Measurements from ENCODE around the gene JDP2.

DNA sequence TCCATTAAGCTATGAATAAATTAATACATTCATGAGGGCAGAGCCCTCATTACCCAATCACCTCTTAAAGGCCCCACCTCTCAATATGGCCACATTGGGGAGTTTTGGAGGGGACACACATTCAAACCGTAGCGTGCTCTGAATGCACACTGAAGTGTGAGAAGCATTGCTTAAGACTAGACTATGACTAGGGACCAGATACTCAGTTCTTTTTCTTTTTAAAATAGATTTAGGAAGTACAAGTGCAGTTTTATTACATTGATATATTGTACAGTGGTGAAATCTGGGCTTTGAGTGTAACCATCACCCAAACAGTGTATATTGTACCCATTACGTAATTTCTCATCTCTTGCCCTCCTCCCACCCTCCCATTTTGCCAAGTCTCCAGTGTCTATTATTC is 21.0 kb upstream of the JDP2 start:
- TF ChIP-seq, protein P1, sequence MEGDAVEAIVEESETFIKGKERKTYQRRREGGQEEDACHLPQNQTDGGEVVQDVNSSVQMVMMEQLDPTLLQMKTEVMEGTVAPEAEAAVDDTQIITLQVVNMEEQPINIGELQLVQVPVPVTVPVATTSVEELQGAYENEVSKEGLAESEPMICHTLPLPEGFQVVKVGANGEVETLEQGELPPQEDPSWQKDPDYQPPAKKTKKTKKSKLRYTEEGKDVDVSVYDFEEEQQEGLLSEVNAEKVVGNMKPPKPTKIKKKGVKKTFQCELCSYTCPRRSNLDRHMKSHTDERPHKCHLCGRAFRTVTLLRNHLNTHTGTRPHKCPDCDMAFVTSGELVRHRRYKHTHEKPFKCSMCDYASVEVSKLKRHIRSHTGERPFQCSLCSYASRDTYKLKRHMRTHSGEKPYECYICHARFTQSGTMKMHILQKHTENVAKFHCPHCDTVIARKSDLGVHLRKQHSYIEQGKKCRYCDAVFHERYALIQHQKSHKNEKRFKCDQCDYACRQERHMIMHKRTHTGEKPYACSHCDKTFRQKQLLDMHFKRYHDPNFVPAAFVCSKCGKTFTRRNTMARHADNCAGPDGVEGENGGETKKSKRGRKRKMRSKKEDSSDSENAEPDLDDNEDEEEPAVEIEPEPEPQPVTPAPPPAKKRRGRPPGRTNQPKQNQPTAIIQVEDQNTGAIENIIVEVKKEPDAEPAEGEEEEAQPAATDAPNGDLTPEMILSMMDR (tag by site-specific recombination; IDR thresholded peaks at IDR 0.05) = no peak
- TF ChIP-seq, protein P2, sequence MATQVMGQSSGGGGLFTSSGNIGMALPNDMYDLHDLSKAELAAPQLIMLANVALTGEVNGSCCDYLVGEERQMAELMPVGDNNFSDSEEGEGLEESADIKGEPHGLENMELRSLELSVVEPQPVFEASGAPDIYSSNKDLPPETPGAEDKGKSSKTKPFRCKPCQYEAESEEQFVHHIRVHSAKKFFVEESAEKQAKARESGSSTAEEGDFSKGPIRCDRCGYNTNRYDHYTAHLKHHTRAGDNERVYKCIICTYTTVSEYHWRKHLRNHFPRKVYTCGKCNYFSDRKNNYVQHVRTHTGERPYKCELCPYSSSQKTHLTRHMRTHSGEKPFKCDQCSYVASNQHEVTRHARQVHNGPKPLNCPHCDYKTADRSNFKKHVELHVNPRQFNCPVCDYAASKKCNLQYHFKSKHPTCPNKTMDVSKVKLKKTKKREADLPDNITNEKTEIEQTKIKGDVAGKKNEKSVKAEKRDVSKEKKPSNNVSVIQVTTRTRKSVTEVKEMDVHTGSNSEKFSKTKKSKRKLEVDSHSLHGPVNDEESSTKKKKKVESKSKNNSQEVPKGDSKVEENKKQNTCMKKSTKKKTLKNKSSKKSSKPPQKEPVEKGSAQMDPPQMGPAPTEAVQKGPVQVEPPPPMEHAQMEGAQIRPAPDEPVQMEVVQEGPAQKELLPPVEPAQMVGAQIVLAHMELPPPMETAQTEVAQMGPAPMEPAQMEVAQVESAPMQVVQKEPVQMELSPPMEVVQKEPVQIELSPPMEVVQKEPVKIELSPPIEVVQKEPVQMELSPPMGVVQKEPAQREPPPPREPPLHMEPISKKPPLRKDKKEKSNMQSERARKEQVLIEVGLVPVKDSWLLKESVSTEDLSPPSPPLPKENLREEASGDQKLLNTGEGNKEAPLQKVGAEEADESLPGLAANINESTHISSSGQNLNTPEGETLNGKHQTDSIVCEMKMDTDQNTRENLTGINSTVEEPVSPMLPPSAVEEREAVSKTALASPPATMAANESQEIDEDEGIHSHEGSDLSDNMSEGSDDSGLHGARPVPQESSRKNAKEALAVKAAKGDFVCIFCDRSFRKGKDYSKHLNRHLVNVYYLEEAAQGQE (tag by site-specific recombination; IDR thresholded peaks at IDR 0.05) = no peak
- TF ChIP-seq YY1 (tag by site-specific recombination; IDR thresholded peaks at IDR 0.05) = no peak
- TF ChIP-seq, protein P3, sequence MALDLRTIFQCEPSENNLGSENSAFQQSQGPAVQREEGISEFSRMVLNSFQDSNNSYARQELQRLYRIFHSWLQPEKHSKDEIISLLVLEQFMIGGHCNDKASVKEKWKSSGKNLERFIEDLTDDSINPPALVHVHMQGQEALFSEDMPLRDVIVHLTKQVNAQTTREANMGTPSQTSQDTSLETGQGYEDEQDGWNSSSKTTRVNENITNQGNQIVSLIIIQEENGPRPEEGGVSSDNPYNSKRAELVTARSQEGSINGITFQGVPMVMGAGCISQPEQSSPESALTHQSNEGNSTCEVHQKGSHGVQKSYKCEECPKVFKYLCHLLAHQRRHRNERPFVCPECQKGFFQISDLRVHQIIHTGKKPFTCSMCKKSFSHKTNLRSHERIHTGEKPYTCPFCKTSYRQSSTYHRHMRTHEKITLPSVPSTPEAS (tag by site-specific recombination; IDR thresholded peaks at IDR 0.05) = no peak
- no peak for TF ChIP-seq ZNF121 (tag by site-specific recombination; IDR thresholded peaks at IDR 0.05)
- TF ChIP-seq ZNF175 (tag by site-specific recombination; IDR thresholded peaks at IDR 0.05) = no peak
- TF ChIP-seq, protein P4, sequence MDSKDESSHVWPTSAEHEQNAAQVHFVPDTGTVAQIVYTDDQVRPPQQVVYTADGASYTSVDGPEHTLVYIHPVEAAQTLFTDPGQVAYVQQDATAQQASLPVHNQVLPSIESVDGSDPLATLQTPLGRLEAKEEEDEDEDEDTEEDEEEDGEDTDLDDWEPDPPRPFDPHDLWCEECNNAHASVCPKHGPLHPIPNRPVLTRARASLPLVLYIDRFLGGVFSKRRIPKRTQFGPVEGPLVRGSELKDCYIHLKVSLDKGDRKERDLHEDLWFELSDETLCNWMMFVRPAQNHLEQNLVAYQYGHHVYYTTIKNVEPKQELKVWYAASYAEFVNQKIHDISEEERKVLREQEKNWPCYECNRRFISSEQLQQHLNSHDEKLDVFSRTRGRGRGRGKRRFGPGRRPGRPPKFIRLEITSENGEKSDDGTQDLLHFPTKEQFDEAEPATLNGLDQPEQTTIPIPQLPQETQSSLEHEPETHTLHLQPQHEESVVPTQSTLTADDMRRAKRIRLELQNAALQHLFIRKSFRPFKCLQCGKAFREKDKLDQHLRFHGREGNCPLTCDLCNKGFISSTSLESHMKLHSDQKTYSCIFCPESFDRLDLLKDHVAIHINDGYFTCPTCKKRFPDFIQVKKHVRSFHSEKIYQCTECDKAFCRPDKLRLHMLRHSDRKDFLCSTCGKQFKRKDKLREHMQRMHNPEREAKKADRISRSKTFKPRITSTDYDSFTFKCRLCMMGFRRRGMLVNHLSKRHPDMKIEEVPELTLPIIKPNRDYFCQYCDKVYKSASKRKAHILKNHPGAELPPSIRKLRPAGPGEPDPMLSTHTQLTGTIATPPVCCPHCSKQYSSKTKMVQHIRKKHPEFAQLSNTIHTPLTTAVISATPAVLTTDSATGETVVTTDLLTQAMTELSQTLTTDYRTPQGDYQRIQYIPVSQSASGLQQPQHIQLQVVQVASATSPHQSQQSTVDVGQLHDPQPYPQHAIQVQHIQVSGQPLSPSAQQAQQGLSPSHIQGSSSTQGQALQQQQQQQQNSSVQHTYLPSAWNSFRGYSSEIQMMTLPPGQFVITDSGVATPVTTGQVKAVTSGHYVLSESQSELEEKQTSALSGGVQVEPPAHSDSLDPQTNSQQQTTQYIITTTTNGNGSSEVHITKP (tag by site-specific recombination; IDR thresholded peaks at IDR 0.05) = no peak
- no peak for TF ChIP-seq BCL11A (tag by site-specific recombination; IDR thresholded peaks at IDR 0.05; ENCODE audit: low read depth)
- TF ChIP-seq, protein P5, sequence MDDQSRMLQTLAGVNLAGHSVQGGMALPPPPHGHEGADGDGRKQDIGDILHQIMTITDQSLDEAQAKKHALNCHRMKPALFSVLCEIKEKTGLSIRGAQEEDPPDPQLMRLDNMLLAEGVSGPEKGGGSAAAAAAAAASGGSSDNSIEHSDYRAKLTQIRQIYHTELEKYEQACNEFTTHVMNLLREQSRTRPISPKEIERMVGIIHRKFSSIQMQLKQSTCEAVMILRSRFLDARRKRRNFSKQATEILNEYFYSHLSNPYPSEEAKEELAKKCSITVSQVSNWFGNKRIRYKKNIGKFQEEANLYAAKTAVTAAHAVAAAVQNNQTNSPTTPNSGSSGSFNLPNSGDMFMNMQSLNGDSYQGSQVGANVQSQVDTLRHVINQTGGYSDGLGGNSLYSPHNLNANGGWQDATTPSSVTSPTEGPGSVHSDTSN (CRISPR knock-in tag; IDR thresholded peaks at IDR 0.05) = no peak
- TF ChIP-seq ZNF266 (tag by site-specific recombination; IDR thresholded peaks at IDR 0.05; ENCODE audit: low read depth) = no peak
- no peak for TF ChIP-seq ZNF561 (tag by site-specific recombination; IDR thresholded peaks at IDR 0.05; ENCODE audit: borderline replicate concordance)

Data from HEK293 (cell line).